KMS-11 (cell line): ENCODE measurements around the gene HYDIN.

Experiments
- H2AFZ ChIP-seq: fragments of 200-600 bp; sonication (generic); 2 replicates; pipeline ENCODE4 v1.6.1; 2016; ENCODE audit warnings: antibody characterized with exemption, mixed run types, low read depth
- H3K27ac ChIP-seq: fragments of 200-600 bp; sonication (generic); 2 replicates; pipeline ENCODE4 v1.6.1; 2016; ENCODE audit warnings: mild to moderate bottlenecking, mixed run types
- H3K27me3 ChIP-seq: fragments of 200-600 bp; sonication (generic); 2 replicates; pipeline ENCODE4 v1.6.1; 2017; ENCODE audit warnings: mild to moderate bottlenecking, low read depth, mixed run types, moderate library complexity; ENCODE audit not compliant: insufficient read depth
- H3K36me3 ChIP-seq: fragments of 200-600 bp; sonication (generic); 2 replicates; pipeline ENCODE4 v1.6.1; 2017; ENCODE audit warnings: mild to moderate bottlenecking, mixed run types; ENCODE audit not compliant: insufficient read depth
- H3K4me1 ChIP-seq: fragments of 200-600 bp; sonication (generic); 2 replicates; pipeline ENCODE4 v1.6.1; 2016; ENCODE audit warnings: mild to moderate bottlenecking, low read depth, mixed run types; ENCODE audit not compliant: poor library complexity, severe bottlenecking
- H3K4me2 ChIP-seq: fragments of 200-600 bp; sonication (generic); 2 replicates; pipeline ENCODE4 v1.7.0; 2016; ENCODE audit warnings: mild to moderate bottlenecking, mixed run types
- H3K4me3 ChIP-seq: fragments of 200-600 bp; sonication (generic); IDR thresholded peaks from 2 replicates; pipeline ENCODE4 v1.6.1; 2017; ENCODE audit warnings: low read depth, low read length, mixed read lengths; ENCODE audit not compliant: insufficient read depth
- H3K79me2 ChIP-seq: fragments of 200-600 bp; sonication (generic); 2 replicates; pipeline ENCODE4 v1.6.1; 2016; ENCODE audit warnings: low read depth, mixed run types; ENCODE audit not compliant: insufficient read depth
- H3K9ac ChIP-seq: fragments of 200-600 bp; sonication (generic); 2 replicates; pipeline ENCODE4 v1.6.1; 2016; ENCODE audit warnings: mild to moderate bottlenecking, mixed run types
- H4K20me1 ChIP-seq: fragments of 200-600 bp; sonication (generic); 2 replicates; pipeline ENCODE4 v1.6.1; 2016; ENCODE audit warnings: mild to moderate bottlenecking, mixed run types; ENCODE audit not compliant: insufficient read depth
- CTCF ChIP-seq: fragments of 200-600 bp; sonication (generic); conservative IDR thresholded peaks from 2 replicates; pipeline ENCODE4 v1.6.1; 2017; ENCODE audit warnings: low read depth, mild to moderate bottlenecking, antibody characterized with exemption, low read length, moderate library complexity, mixed read lengths

HYDIN gene

GRCh38 chr16:70780546-70780945 lies 450.0 kb downstream of the HYDIN start:
- peaks cover 10% of the 10 kb centered on the region; the same call in 1 of the 2 replicates for H3K36me3 ChIP-seq
- no peak overlapping the region for H3K4me3 ChIP-seq
- no peak for TF ChIP-seq CTCF
- no peaks in the 10 kb centered on the region for H4K20me1 ChIP-seq
- H3K27me3 ChIP-seq = no peaks in the 10 kb centered on the region
- H3K4me1 ChIP-seq = peaks cover 6% of the 10 kb centered on the region
- H2AFZ ChIP-seq = no peak overlapping the region
- H3K27ac ChIP-seq = no peak overlapping the region
- H3K4me2 ChIP-seq = no peak overlapping the region
- no peaks in the 10 kb centered on the region for H3K79me2 ChIP-seq
- no peak overlapping the region for H3K9ac ChIP-seq

- Histone ChIP-seq H3K4me1 (peaks cover 6% of the 10 kb centered on the region), H3K4me2 (no peak overlapping the region), H2AFZ (no peak overlapping the region), H3K4me3 (no peak overlapping the region), H3K27me3 (no peaks in the 10 kb centered on the region), H4K20me1 (no peaks in the 10 kb centered on the region), H3K79me2 (no peaks in the 10 kb centered on the region), H3K9ac (no peak overlapping the region), H3K27ac (no peak overlapping the region), H3K36me3 (peaks cover 10% of the 10 kb centered on the region; the same call in 1 of the 2 replicates)
- TF ChIP-seq CTCF = no peak
These were observed 451.2 kb downstream of the HYDIN start for GRCh38 chr16:70779361-70779760.

GRCh38 chr16:70778901-70779309 lies 451.6 kb downstream of the HYDIN start:
- Histone ChIP-seq H3K36me3 (peaks cover 10% of the 10 kb centered on the region; the same call in 1 of the 2 replicates), H3K4me1 (peaks cover 6% of the 10 kb centered on the region), H3K27me3 (no peaks in the 10 kb centered on the region), H2AFZ (no peak overlapping the region), H3K4me3 (no peak overlapping the region), H3K27ac (no peak overlapping the region), H4K20me1 (no peaks in the 10 kb centered on the region), H3K4me2 (no peak overlapping the region), H3K9ac (no peak overlapping the region), H3K79me2 (no peaks in the 10 kb centered on the region)
- no peak for TF ChIP-seq CTCF

- Histone ChIP-seq H3K27me3 (no peaks in the 10 kb centered on the region), H3K36me3 (peaks cover 5% of the 10 kb centered on the region; the same call in 1 of the 2 replicates), H3K79me2 (no peaks in the 10 kb centered on the region), H2AFZ (no peak overlapping the region), H3K4me2 (no peak overlapping the region), H3K4me3 (no peak overlapping the region), H3K27ac (no peak overlapping the region), H4K20me1 (no peaks in the 10 kb centered on the region), H3K9ac (no peak overlapping the region), H3K4me1 (peaks cover 6% of the 10 kb centered on the region)
- TF ChIP-seq CTCF = no peak
These were observed 452.5 kb downstream of the HYDIN start for GRCh38 chr16:70777973-70778406.

- Histone ChIP-seq H3K27me3 (no peaks in the 10 kb centered on the region), H4K20me1 (no peaks in the 10 kb centered on the region), H2AFZ (no peak overlapping the region), H3K9ac (no peak overlapping the region), H3K4me3 (no peak overlapping the region), H3K27ac (no peak overlapping the region), H3K4me1 (peaks cover 6% of the 10 kb centered on the region), H3K4me2 (no peak overlapping the region), H3K36me3 (peaks cover 1% of the 10 kb centered on the region; the same call in 1 of the 2 replicates), H3K79me2 (no peaks in the 10 kb centered on the region)
- TF ChIP-seq CTCF = no peak
These were observed 453.0 kb downstream of the HYDIN start for GRCh38 chr16:70777496-70777895.
